Dermis lymphatic vessel endothelial cell (primary cell): ENCODE results near the gene CHN2. TPM values are rescaled to one million over a fixed set of nuclear protein-coding genes. Genes with fewer than 3 reads are reported as not detected.

Experiments used
- total RNA-seq: library from RNA; depleted of rRNA; stranded (reverse); fragments of >200 nt; gene quantifications from 2 replicates; pipeline ENCODE4 v1.2.1, GENCODE V29; 2014

Gene CHN2
- 0.34 and 0.65 TPM in 2 replicates for total RNA-seq

DNA sequence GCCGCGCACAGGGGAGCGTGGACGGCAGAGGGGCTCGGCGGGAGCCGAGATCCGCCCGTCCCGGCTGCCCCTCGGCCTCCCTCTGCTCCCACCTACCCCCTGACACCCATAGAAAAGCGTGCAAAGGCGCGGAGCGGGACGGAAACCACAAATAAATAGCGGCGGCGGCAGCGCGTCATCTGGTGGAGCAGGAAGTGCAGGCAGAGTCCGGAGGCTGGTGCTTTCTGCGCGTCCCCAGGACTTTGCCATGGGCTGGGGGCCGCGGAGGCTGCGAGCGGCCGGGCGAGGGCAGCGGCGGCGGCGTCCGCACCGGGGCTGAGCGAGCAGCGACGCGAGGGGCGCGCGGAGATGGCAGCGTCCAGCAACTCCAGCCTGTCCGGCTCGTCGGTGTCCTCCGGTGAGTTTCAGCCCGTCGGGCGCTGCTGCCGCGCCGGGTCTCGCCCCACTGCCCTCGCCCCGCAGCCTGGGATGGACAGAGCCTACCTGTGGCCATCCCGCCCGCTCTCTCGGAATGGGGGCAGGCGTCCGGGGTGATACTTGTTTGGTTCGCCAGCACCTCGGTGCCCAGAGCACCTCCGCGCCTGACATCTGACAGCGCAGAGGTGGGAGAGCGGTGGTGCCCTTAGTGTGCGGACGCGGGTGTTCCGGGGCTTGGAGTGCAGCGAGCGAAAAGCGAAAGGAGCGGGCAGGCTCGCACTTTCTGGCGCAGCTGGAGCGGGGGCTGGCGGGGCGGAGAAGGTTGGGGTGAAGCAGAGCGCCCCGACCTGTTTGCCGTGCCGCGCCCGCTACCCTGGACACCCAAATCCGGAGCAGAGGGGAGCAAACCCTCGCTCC, at the start of gene CHN2:
CHN2 (plus strand) TSS at position 182 of the 834 bp plus-strand sequence.

DNA sequence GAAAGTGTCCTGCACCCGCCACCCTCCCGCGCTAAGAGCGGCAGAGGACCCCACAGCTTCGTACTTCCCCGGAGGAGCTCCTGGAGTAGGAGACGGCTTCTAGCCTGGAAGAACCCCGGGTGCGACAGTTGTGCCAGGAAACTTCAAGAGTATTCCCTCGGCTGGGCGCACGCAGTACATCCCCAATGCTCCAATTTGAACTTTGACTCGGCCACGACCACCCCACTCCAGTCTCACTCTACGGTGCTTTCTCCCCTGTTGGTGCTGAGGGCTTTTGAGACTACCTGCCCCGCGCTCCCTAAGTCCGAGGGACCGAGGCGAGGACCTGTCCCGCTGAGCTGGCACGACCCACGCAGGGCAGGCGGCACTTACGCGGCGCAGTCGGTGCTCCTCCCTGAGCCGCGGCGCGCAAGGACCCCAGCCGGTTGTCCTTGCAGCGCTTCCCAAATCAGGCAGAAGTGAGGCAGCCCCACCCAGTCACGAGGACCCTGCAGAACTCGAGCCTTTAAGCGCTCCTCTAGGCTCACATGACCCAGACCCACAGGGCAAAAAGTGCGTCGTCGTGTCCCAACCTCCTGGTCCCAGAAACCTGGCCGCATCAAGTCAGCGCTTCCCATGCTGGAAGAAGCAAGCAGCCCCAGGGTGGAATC, 48.4 kb upstream of the CHN2 start, which contains the start of gene CPVL:
CPVL (minus strand) TSS at position 481 of the 650 bp plus-strand sequence. CDS start 25,476 bp downstream, outside the sequence.

Other genes starting within 250 kb of the CHN2 start
- gene TRIL, start 236.4 kb upstream of the CHN2 start, total RNA-seq, result 13.5 and 31.8 TPM in 2 replicates
- 0.33 and 0.52 TPM in 2 replicates for gene CPVL, start 48.2 kb upstream of the CHN2 start, total RNA-seq